ENCODE measurements around the gene PRPF19.

- TF ChIP-seq RNF2 (conservative IDR thresholded peaks at IDR 0.05; ENCODE audit: low read depth), result no peak
- no peak for TF ChIP-seq RBM39 (IDR thresholded peaks at IDR 0.05; ENCODE audit: low read depth, low read length, poor library complexity, severe bottlenecking)
- no peak for TF ChIP-seq GLI4 (CRISPR knock-in tag; IDR thresholded peaks at IDR 0.05; ENCODE audit: borderline replicate concordance)
- TF ChIP-seq CREB1 (IDR thresholded peaks at IDR 0.05), result no peak
- TF ChIP-seq CREB1 (CRISPR knock-in tag; IDR thresholded peaks at IDR 0.05), result no peak
- no peak for TF ChIP-seq TBP (CRISPR knock-in tag; IDR thresholded peaks at IDR 0.05)
Observed at GRCh38 chr11:60905047-60905446, 1.3 kb downstream of the PRPF19 start.

Measured in HepG2 (cell line).